Measurements from ENCODE around the gene ZNF394.

- TF ChIP-seq, protein P1, sequence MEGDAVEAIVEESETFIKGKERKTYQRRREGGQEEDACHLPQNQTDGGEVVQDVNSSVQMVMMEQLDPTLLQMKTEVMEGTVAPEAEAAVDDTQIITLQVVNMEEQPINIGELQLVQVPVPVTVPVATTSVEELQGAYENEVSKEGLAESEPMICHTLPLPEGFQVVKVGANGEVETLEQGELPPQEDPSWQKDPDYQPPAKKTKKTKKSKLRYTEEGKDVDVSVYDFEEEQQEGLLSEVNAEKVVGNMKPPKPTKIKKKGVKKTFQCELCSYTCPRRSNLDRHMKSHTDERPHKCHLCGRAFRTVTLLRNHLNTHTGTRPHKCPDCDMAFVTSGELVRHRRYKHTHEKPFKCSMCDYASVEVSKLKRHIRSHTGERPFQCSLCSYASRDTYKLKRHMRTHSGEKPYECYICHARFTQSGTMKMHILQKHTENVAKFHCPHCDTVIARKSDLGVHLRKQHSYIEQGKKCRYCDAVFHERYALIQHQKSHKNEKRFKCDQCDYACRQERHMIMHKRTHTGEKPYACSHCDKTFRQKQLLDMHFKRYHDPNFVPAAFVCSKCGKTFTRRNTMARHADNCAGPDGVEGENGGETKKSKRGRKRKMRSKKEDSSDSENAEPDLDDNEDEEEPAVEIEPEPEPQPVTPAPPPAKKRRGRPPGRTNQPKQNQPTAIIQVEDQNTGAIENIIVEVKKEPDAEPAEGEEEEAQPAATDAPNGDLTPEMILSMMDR (IDR thresholded peaks at IDR 0.05; ENCODE audit: insufficient read depth, low read length), result no peak
- TF ChIP-seq REST (IDR thresholded peaks at IDR 0.05; ENCODE audit: insufficient replicate concordance, low read depth) (no peak), POLR2AphosphoS5 (IDR thresholded peaks at IDR 0.05; ENCODE audit: low read depth) (no peak)
These were observed 10.8 kb downstream of the ZNF394 start for GRCh38 chr7:99489235-99489634.

Data from HL-60 (cell line).